ENCODE measurements around the gene STS.

DNA sequence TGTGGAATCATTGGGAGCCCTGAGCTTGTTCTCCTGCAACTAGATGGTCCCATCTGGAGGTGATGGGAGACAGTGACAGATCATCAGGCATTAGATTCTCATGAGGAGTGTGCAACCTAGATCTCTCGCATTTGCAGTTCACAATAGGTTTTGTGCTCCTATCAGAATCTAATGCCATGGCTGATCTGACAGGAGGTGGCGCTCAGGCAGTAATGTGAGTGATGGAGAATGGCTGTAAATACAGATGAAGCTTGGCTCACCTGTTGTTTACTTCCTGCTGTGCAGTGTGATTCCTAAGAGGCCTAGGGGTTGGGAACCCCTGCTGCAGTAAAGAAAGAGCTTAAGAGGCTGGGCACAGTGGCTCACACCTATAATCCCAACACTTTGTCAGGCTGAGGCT is 42.6 kb downstream of the STS start:
- TF ChIP-seq, protein P1, sequence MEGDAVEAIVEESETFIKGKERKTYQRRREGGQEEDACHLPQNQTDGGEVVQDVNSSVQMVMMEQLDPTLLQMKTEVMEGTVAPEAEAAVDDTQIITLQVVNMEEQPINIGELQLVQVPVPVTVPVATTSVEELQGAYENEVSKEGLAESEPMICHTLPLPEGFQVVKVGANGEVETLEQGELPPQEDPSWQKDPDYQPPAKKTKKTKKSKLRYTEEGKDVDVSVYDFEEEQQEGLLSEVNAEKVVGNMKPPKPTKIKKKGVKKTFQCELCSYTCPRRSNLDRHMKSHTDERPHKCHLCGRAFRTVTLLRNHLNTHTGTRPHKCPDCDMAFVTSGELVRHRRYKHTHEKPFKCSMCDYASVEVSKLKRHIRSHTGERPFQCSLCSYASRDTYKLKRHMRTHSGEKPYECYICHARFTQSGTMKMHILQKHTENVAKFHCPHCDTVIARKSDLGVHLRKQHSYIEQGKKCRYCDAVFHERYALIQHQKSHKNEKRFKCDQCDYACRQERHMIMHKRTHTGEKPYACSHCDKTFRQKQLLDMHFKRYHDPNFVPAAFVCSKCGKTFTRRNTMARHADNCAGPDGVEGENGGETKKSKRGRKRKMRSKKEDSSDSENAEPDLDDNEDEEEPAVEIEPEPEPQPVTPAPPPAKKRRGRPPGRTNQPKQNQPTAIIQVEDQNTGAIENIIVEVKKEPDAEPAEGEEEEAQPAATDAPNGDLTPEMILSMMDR (IDR thresholded peaks at IDR 0.05): no peak
- no peak for TF ChIP-seq POLR2A (IDR thresholded peaks at IDR 0.05)

Measured in upper lobe of left lung (tissue), 4 donors.